CD4-positive, alpha-beta memory T cell (primary cell): ENCODE results near the gene PRDM16. TPM values are rescaled to one million over a fixed set of nuclear protein-coding genes. Genes with fewer than 3 reads are reported as not detected.
"Not testable (repeated sequence)": the region's sequence is repeated elsewhere in the genome, so short reads cannot be mapped to it uniquely, and the experiment has no call there.

Experiments used
- CTCF ChIA-PET: fragments of 350-600 bp; sonication (Branson Sonifier 250); formaldehyde crosslinking; loops from one replicate; lab custom pipeline; 2021; ENCODE audit warnings: inconsistent platforms; ENCODE audit not compliant: partially characterized antibody; lab: Charles Lee
- POLR2A ChIA-PET: fragments of 350-600 bp; sonication (Branson Sonifier 250); formaldehyde crosslinking; loops from one replicate; lab custom pipeline; 2021; ENCODE audit not compliant: partially characterized antibody; lab: Charles Lee
- DNase-seq, 5 donors: peaks; one replicate each; pipeline versions ENCODE4 v3.0.0 to v3.0.0-alpha.2; 2020 to 2022; ENCODE audit warnings: mixed read lengths in 1 of 5
- H3K27ac ChIP-seq: one replicate; pipeline ENCODE4 v1.7.0; 2013; ENCODE audit warnings: low read depth, low read length
- H3K27me3 ChIP-seq: 2 replicates; pipeline ENCODE4 v1.7.0; 2013; ENCODE audit warnings: mild to moderate bottlenecking, low read length, moderate library complexity; ENCODE audit not compliant: insufficient read depth
- H3K36me3 ChIP-seq: 2 replicates; pipeline ENCODE4 v1.7.0; 2013; ENCODE audit warnings: mild to moderate bottlenecking, low read length, moderate library complexity; ENCODE audit not compliant: insufficient read depth
- H3K4me1 ChIP-seq: 2 replicates; pipeline ENCODE4 v1.7.0; 2013; ENCODE audit warnings: mild to moderate bottlenecking, low read length, moderate library complexity; ENCODE audit not compliant: insufficient read depth
- H3K4me3 ChIP-seq, 2 donors: one replicate each; pipeline ENCODE4 v1.7.0; 2013; ENCODE audit warnings: low read length in 2 of 2, mild to moderate bottlenecking in 1 of 2
- H3K9me3 ChIP-seq, 2 donors: one replicate each; pipeline ENCODE4 v1.7.0; 2013; ENCODE audit warnings: low read length in 2 of 2, control low read depth in 1 of 2; ENCODE audit not compliant: control insufficient read depth in 1 of 2
- H3K27ac Mint-ChIP-seq, 7 donors: one replicate each; pipeline ENCODE4 v1.8.0; 2020 to 2021; ENCODE audit warnings: mixed read lengths in 7 of 7, mild to moderate bottlenecking in 6 of 7, inconsistent platforms in 3 of 7, moderate library complexity in 3 of 7
- H3K27me3 Mint-ChIP-seq, 2 donors: one replicate each; pipeline ENCODE4 v1.8.0; 2020 to 2021; ENCODE audit warnings: mixed read lengths in 2 of 2
- H3K36me3 Mint-ChIP-seq, 2 donors: one replicate each; pipeline ENCODE4 v1.8.0; 2020 to 2021; ENCODE audit warnings: mixed read lengths in 2 of 2, inconsistent platforms in 1 of 2, mild to moderate bottlenecking in 1 of 2
- H3K4me1 Mint-ChIP-seq, 4 donors: one replicate each; pipeline ENCODE4 v1.8.0; 2020 to 2021; ENCODE audit warnings: mixed read lengths in 4 of 4, mild to moderate bottlenecking in 1 of 4
- H3K4me3 Mint-ChIP-seq, 8 donors: one replicate each; pipeline ENCODE4 v1.8.0; 2020 to 2021; ENCODE audit warnings: mixed read lengths in 8 of 8, mild to moderate bottlenecking in 7 of 8, moderate library complexity in 6 of 8, inconsistent platforms in 3 of 8
- H3K9me3 Mint-ChIP-seq, 8 donors: one replicate each; pipeline ENCODE4 v1.8.0; 2020 to 2021; ENCODE audit warnings: mixed read lengths in 8 of 8, mild to moderate bottlenecking in 5 of 8, inconsistent platforms in 3 of 8, moderate library complexity in 1 of 8
- intact Hi-C: fragments of 100-400 bp; cut with micrococcal nuclease; formaldehyde crosslinking; loops from one replicate; pipeline ENCODE4 v1.15.1; 2023
- polyA plus RNA-seq, 2 donors: library from polyadenylated mRNA; unstranded; fragments of 300-500 nt; fragmentation: Illumina TruSeq; gene quantifications; one replicate each; pipeline ENCODE4 v1.2.3, GENCODE V29; 2021
- total RNA-seq, 2 experiments: library from RNA; stranded (reverse); gene quantifications; one replicate each; pipeline ENCODE4 v1.2.3, GENCODE V29; 2021

The PRDM16 gene
- total and polyA plus RNA-seq, 4 experiments from 2014 or later = not detected

DNA sequence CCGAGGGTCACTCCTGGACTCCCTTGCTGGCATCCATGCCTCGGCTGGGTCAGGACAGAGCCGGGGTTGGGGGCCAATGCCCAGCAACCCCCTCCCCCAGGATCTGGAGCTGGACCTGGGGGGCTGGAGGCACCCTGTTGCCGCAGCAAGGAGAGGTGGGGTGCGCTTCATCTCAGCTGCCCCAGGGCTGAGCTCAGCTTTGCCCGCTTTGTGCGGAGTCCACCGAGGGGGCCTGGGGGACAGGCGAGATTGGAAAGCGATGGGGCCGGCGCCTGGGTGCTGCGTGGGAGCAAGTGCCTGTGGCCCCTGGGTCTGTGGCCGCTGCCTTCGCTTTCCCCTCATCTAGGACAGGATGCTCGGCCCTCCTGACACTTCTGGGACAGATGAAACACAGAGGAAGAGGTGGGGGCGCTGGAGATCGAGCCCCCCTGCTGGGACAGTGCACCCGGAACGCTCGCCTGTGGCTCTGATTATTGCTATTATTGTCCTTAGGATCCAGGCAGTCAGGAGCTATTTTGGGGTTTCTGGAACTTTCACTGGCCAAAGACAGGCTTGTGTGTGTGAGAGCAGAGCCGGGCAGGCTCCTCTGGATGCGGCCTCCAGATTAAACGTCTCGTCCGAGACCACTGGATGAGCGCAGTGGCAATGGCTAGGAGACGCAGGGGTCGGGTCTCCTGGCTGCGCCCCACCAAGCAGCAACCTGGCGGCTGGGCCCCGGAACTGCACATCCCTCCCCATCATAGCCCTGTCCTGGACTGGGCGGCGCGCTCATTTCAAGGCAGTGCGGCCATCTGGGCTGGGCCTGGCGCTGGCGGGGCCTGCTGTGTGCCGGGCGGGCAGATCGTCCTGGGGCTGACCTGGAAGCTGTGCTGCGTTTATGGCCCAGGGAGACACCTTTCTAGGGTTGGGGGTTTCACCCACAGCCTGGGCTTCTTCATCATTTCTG is 13.8 kb downstream of the PRDM16 start:
- H3K36me3 Mint-ChIP-seq = no peaks in the 10 kb centered on the region
- peaks cover 0 to 11% (median 0%) of the 10 kb centered on the region in 4 donors for H3K4me1 Mint-ChIP-seq
- ChIA-PET POLR2A (no interaction called here), CTCF (no interaction called here)
- Histone ChIP-seq H3K27ac (no peak overlapping the region), H3K27me3 (no peaks in the 10 kb centered on the region), H3K9me3 (no peaks in the 10 kb centered on the region), H3K4me3 (no peak overlapping the region), H3K36me3 (no peaks in the 10 kb centered on the region), H3K4me1 (no peaks in the 10 kb centered on the region)
- DNase-seq = no peak
- H3K27ac Mint-ChIP-seq = no peak overlapping the region
- no peak overlapping the region for H3K4me3 Mint-ChIP-seq
- H3K27me3 Mint-ChIP-seq = peaks cover 6 to 7% of the 10 kb centered on the region in 2 donors
- intact Hi-C loops = no loop called here
- H3K9me3 Mint-ChIP-seq = no peaks in the 10 kb centered on the region

DNA sequence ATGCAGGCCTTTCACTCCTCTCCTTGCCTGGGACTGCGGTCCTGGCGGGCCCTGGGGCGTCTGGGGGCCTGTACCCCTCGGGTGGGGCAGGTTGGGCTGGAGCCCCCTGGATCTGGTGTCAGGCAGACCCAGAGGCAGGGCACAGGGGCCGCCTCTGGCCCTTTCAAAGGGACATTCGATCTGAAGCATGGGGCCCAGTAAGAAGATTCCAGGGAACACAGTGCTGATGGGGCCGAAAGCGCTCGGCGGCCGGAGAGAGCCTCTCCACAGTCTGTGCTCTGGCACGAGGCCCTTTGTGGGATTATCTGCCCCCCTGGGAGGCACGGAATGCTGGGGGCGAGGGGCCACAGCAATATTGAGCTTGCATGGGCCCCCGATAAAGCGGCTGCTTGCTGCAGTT is 15.2 kb downstream of the PRDM16 start:
- intact Hi-C loops = no loop called here

DNA sequence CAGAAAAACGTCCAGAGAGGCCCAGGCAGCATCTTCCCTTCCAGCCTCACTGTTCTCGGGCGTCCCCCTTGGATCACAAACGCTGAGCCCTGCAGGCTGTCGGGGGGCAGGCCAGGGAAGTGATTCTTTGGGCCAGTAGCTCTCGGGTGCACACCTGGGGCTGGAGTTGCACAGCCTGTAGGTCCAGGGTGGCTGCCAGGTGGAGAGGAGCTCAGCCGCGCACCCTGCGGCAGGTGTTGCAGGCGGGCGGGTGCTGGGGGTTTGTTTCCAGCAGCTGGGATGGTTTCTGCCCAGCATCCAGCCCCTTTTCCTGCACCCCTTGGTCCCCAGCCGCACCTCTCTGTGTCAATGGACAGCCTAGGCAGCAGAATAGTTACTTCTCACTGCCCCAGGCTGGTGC is 15.7 kb downstream of the PRDM16 start:
- H3K4me1 ChIP-seq = no peaks in the 10 kb centered on the region
- POLR2A ChIA-PET = no interaction called here
- no peaks in the 10 kb centered on the region for H3K9me3 ChIP-seq
- no peaks in the 10 kb centered on the region for H3K9me3 Mint-ChIP-seq
- no peak overlapping the region for H3K27ac ChIP-seq
- no peak overlapping the region for H3K4me3 Mint-ChIP-seq
- no peak for DNase-seq
- peaks cover 0 to 2% of the 10 kb centered on the region in 2 donors for H3K27me3 Mint-ChIP-seq
- no peaks in the 10 kb centered on the region for H3K36me3 Mint-ChIP-seq
- H3K27me3 ChIP-seq = no peaks in the 10 kb centered on the region
- H3K36me3 ChIP-seq = no peaks in the 10 kb centered on the region
- intact Hi-C loops = no loop called here
- H3K27ac Mint-ChIP-seq = no peak overlapping the region
- peaks cover 0 to 4% (median 0%) of the 10 kb centered on the region in 4 donors for H3K4me1 Mint-ChIP-seq
- no peak overlapping the region for H3K4me3 ChIP-seq
- CTCF ChIA-PET = no interaction called here

More for the DNA sequence above, 15.2 kb downstream of the PRDM16 start:
- no peak for DNase-seq
- peaks cover 0 to 6% (median 0%) of the 10 kb centered on the region in 4 donors for H3K4me1 Mint-ChIP-seq
- Histone ChIP-seq H3K27ac (no peak overlapping the region), H3K4me3 (no peak overlapping the region), H3K4me1 (no peaks in the 10 kb centered on the region), H3K9me3 (no peaks in the 10 kb centered on the region), H3K36me3 (no peaks in the 10 kb centered on the region), H3K27me3 (no peaks in the 10 kb centered on the region)
- ChIA-PET POLR2A (no interaction called here), CTCF (no interaction called here)
- H3K36me3 Mint-ChIP-seq = no peaks in the 10 kb centered on the region
- H3K9me3 Mint-ChIP-seq = no peaks in the 10 kb centered on the region
- no peak overlapping the region for H3K4me3 Mint-ChIP-seq
- H3K27ac Mint-ChIP-seq = no peak overlapping the region
- peaks cover 2 to 4% of the 10 kb centered on the region in 2 donors for H3K27me3 Mint-ChIP-seq

DNA sequence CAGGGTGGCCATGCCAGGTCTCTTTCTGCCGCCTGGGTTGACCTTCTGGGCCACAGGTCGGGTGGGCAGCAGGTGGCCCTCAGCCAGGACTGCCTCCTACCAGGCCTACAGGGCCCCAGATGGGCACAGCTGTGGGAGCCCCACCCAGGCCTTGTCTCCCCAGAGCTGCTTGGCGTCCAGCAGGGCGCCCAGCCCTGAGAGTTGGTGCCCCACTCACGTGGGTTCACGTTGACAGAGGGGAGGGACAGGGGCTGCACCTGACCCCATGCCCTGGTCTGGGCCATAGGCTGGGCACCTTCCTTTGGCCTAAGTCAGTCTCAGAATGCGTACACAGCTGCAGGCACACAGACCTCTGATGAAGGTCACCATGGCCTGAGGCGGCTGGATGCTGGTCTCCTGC is 16.7 kb downstream of the PRDM16 start:
- Histone ChIP-seq H3K4me3 (no peak overlapping the region), H3K9me3 (no peaks in the 10 kb centered on the region), H3K36me3 (no peaks in the 10 kb centered on the region), H3K27me3 (no peaks in the 10 kb centered on the region), H3K27ac (no peak overlapping the region), H3K4me1 (no peaks in the 10 kb centered on the region)
- Mint-ChIP-seq H3K4me3 (no peak overlapping the region), H3K27me3 (peaks cover 0 to 2% of the 10 kb centered on the region in 2 donors), H3K9me3 (no peaks in the 10 kb centered on the region), H3K4me1 (peaks cover 0 to 4% (median 0%) of the 10 kb centered on the region in 4 donors), H3K36me3 (no peaks in the 10 kb centered on the region), H3K27ac (no peak overlapping the region)
- ChIA-PET CTCF (no interaction called here), POLR2A (no interaction called here)
- intact Hi-C loops = no loop called here
- DNase-seq = no peak

DNA sequence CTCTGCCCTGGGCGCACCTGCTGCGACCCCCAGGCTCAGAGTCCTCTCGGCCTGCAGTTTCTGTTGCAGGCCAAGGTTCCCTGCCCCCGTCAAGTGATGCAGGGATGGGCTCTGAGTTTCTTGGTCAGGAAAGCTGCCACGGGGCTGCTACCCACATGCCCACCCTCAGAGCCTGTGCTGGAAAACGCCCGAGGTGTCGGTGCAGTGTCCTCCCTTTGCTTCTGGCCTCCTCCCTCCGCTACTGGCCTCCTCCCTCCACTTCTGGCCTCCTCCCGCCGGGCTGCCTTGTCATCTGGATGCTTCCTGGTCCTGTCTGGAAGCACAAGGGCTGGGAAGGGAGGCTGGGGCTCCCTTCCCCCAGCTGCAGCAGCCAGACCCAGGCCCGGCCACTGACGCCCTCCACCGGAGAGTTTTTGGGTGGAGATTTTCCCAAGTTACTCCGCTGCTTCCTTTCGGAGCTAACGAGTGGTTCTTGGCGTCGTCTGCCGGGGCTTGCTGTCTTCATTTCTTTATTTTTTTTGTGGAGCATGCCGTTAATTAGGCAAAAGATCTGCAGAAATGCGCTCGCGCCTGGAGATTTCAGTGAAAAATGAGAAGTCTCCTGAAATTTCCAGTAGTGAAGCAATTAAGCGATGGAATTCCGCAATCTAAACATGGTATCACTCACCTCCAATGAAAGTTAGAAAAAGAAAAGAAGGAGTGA is 17.4 kb downstream of the PRDM16 start:
- POLR2A ChIA-PET = no interaction called here
- Histone ChIP-seq H3K9me3 (no peaks in the 10 kb centered on the region), H3K4me3 (no peak overlapping the region), H3K27ac (no peak overlapping the region), H3K4me1 (no peaks in the 10 kb centered on the region), H3K36me3 (no peaks in the 10 kb centered on the region), H3K27me3 (no peaks in the 10 kb centered on the region)
- Mint-ChIP-seq H3K4me1 (peaks cover 0 to 4% (median 0%) of the 10 kb centered on the region in 4 donors), H3K36me3 (no peaks in the 10 kb centered on the region), H3K4me3 (no peak overlapping the region), H3K9me3 (no peaks in the 10 kb centered on the region), H3K27me3 (peaks cover 0 to 2% of the 10 kb centered on the region in 2 donors), H3K27ac (no peak overlapping the region)
- DNase-seq = no peak
- intact Hi-C loops = no loop called here
- CTCF ChIA-PET = no interaction called here

DNA sequence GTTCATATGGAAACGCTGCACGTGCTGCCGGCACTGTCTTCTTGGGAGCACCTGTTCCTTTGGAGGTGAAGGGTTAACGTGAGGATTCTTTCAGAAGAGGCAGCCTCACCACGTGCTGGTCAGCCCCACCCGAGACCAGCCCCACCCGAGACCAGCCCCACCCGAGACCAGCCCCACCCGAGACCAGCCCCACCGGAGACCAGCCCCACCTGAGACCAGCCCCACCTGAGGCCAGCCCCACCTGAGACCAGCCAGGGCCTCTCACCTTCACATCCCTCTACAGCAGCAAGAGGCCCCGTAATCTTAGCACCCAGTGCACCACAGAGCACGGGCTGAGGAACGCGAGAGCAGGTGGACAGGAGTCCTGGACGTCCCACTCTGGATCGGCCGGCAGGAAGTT is 18.0 kb downstream of the PRDM16 start:
- POLR2A ChIA-PET = no interaction called here
- no peaks in the 10 kb centered on the region for H3K4me1 ChIP-seq
- CTCF ChIA-PET = no interaction called here
- H3K27ac Mint-ChIP-seq = no peak overlapping the region
- peaks cover 0 to 2% of the 10 kb centered on the region in 2 donors for H3K27me3 Mint-ChIP-seq
- no peaks in the 10 kb centered on the region for H3K9me3 Mint-ChIP-seq
- no peak for DNase-seq
- H3K27ac ChIP-seq = no peak overlapping the region
- H3K4me1 Mint-ChIP-seq = peaks cover 0 to 4% (median 0%) of the 10 kb centered on the region in 4 donors
- H3K4me3 Mint-ChIP-seq = no peak overlapping the region
- no peak overlapping the region for H3K4me3 ChIP-seq
- H3K36me3 ChIP-seq = no peaks in the 10 kb centered on the region
- no peaks in the 10 kb centered on the region for H3K9me3 ChIP-seq
- H3K36me3 Mint-ChIP-seq = no peaks in the 10 kb centered on the region
- no peaks in the 10 kb centered on the region for H3K27me3 ChIP-seq
- intact Hi-C loops = no loop called here

DNA sequence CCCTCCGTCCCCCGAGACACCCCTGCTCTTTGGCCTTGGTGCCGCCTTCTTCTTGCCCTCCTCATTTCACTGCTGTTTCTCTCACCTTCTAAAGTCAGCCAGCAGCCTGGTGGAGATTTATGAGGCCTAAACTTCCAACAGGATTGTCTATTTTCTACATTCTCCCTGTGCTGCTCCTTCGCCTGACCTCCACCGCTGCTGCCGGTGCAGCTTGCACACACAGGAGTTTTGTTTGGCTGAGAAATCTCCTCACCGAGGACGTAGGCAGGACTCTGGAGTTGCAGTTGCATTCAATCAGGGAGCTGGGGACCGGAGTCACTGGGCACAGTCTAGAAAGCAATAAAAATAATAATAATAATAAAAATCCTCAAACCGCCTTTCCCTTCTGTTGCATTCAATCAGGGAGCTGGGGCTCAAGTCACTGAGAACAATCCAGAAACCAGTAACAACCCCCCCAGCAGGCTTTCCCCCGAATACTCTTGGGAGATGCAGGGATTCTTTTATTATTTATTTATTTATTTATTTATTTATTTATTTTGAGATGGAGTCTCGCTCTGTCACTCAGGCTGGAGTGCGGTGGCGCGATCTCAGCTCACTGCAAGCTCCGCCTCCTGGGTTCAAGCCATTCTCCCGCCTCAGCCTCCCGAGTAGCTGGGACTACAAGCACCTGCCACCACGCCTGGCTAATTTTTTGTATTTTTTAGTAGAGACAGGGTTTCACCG is 19.1 kb downstream of the PRDM16 start:
- H3K36me3 Mint-ChIP-seq, DNase-seq, POLR2A ChIA-PET, H3K27me3 Mint-ChIP-seq, H3K4me1 Mint-ChIP-seq, H3K27ac Mint-ChIP-seq, H3K4me1 ChIP-seq, H3K4me3 Mint-ChIP-seq, CTCF ChIA-PET, intact Hi-C loops, H3K9me3 ChIP-seq, H3K36me3 ChIP-seq, H3K27me3 ChIP-seq, H3K9me3 Mint-ChIP-seq, H3K27ac ChIP-seq, H3K4me3 ChIP-seq: not testable (repeated sequence)
